Peyer's patch (tissue), 4 donors: ENCODE data around the gene BANF1. TPM values are rescaled to one million over a fixed set of nuclear protein-coding genes. Genes with fewer than 3 reads are reported as not detected.
"Not testable (repeated sequence)": the region's sequence is repeated elsewhere in the genome, so short reads cannot be mapped to it uniquely, and the experiment has no call there.

Source experiments
- DNase-seq, 3 donors: peaks; one replicate each; pipeline ENCODE4 v3.0.0-alpha.2; 2017 to 2019
- H3K27ac ChIP-seq, 4 donors: fragments of 200-600 bp; sonication (generic); one replicate each; pipeline ENCODE4 v1.5.1; 2016 to 2019
- H3K27me3 ChIP-seq, 2 donors: fragments of 200-600 bp; sonication (generic); one replicate each; pipeline ENCODE4 v1.5.1; 2019
- H3K36me3 ChIP-seq, 3 donors: fragments of 200-600 bp; sonication (generic); one replicate each; pipeline ENCODE4 v1.5.1; 2016 to 2019
- H3K4me1 ChIP-seq, 4 donors: fragments of 200-600 bp; sonication (generic); one replicate each; pipeline ENCODE4 v1.5.1; 2016 to 2019
- H3K4me3 ChIP-seq, 4 donors: fragments of 200-600 bp; sonication (generic); 1 replicate in 3 of 4; 2 replicates in 1 of 4; pipeline ENCODE4 v1.5.1; 2016 to 2019; ENCODE audit warnings: mild to moderate bottlenecking in 1 of 4
- H3K9me3 ChIP-seq, 4 donors: fragments of 200-600 bp; sonication (generic); one replicate each; pipeline ENCODE4 v1.5.1; 2016 to 2019; ENCODE audit warnings: mild to moderate bottlenecking in 1 of 4
- POLR2A ChIP-seq, 2 donors: fragments of 450-650 bp; IDR thresholded peaks; one replicate each; pipeline ENCODE4 v1.5.1; 2017; ENCODE audit warnings: antibody characterized with exemption in 2 of 2, mild to moderate bottlenecking in 2 of 2, moderate library complexity in 2 of 2
- total RNA-seq, 4 donors: library from RNA; depleted of rRNA; stranded (reverse); fragments of >200 nt; gene quantifications; one replicate each; pipeline ENCODE4 v1.1.0, GENCODE V29; 2016
- TF ChIP-seq, protein P1 (sequence below), 6 experiments: fragments of 450-650 bp in 4 of 6; fragments of 200-600 bp in 2 of 6; sonication (generic) in 1 of 6; IDR thresholded peaks; one replicate each; pipeline ENCODE4 v1.5.1; 2017 to 2019; ENCODE audit warnings: antibody characterized with exemption in 6 of 6, mild to moderate bottlenecking in 3 of 6, moderate library complexity in 1 of 6

BANF1 gene
- total RNA-seq, 4 donors from 2014 or later = 25.4 to 42.4 (median 27.7) TPM

DNA sequence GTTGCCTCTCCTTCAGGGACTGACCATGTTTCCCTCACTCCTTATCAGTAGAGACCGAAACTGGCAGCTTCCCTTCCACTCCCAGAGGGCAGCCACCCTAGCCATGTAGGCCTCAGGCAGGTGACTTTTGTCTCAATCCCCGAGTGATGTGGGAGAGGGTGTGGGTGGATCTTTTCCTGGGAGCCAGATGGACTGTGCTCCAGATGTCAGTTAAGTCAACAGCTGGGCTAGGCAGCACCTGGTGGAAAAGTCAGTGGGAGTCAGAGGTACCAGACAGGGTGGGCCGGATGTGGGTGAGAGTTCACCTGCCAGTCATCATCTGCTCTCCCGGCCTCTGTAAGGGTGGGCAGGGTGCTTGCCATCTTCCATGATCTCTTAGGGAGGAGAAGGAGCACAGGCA is 1.9 kb downstream of the BANF1 start:
- H3K4me1 ChIP-seq = peaks cover 0 to 22% (median 4%) of the 10 kb centered on the region in 4 donors
- no peak for DNase-seq
- no peak overlapping the region for H3K4me3 ChIP-seq
- H3K9me3 ChIP-seq = no peaks in the 10 kb centered on the region
- H3K36me3 ChIP-seq = peaks cover 0 to 24% (median 0%) of the 10 kb centered on the region in 3 donors
- no peaks in the 10 kb centered on the region for H3K27me3 ChIP-seq
- no peak overlapping the region for H3K27ac ChIP-seq
- TF ChIP-seq, protein P1, sequence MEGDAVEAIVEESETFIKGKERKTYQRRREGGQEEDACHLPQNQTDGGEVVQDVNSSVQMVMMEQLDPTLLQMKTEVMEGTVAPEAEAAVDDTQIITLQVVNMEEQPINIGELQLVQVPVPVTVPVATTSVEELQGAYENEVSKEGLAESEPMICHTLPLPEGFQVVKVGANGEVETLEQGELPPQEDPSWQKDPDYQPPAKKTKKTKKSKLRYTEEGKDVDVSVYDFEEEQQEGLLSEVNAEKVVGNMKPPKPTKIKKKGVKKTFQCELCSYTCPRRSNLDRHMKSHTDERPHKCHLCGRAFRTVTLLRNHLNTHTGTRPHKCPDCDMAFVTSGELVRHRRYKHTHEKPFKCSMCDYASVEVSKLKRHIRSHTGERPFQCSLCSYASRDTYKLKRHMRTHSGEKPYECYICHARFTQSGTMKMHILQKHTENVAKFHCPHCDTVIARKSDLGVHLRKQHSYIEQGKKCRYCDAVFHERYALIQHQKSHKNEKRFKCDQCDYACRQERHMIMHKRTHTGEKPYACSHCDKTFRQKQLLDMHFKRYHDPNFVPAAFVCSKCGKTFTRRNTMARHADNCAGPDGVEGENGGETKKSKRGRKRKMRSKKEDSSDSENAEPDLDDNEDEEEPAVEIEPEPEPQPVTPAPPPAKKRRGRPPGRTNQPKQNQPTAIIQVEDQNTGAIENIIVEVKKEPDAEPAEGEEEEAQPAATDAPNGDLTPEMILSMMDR (IDR thresholded peaks at IDR 0.05) = no peak
- TF ChIP-seq POLR2A (IDR thresholded peaks at IDR 0.05) = no peak

DNA sequence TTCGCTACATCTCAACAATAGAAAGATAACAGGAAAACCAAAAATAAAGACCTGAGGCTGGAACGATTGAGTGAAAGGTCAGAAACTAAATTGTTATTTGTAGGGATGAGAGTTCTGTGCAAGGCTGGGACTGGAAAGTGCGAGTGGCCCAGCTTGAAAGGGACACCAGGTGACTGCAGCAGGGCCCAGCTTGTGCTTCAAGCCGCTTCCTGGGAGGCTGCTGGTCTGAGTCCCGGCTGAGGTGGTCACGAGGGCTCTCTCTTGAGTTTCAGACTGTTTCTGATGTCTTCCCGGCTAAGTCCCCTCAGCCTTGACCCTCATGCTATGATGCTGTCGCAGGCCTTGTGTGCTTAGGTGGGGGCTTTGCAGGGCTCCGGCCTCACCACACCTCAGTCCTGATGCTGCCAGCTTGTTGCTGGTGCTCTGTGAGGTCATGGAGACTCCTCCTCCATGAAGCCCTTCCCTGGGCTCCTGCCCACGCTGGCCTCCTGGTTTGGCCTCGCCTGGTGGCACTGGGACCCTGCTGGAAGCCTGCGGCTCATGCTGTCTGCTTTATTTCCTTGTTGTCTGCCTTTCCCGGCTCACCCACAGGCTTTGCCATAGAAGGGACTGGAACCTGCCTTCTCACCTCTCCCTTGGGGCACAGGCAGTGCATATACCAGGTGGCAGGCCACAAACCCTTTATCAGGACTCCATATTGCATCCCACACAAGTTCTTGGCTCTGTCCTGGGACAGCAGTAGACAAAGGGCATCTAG is 4.0 kb downstream of the BANF1 start:
- TF ChIP-seq, protein P1 (IDR thresholded peaks at IDR 0.05) = no peak
- TF ChIP-seq POLR2A (IDR thresholded peaks at IDR 0.05) = no peak
- Histone ChIP-seq H3K4me3 (no peak overlapping the region), H3K4me1 (peaks cover 0 to 7% (median 4%) of the 10 kb centered on the region in 4 donors), H3K9me3 (no peaks in the 10 kb centered on the region), H3K27me3 (no peaks in the 10 kb centered on the region), H3K36me3 (peaks cover 0 to 12% (median 0%) of the 10 kb centered on the region in 3 donors), H3K27ac (peak overlapping the region in 1 of 4 donors; percentile 9)
- DNase-seq = no peak

DNA sequence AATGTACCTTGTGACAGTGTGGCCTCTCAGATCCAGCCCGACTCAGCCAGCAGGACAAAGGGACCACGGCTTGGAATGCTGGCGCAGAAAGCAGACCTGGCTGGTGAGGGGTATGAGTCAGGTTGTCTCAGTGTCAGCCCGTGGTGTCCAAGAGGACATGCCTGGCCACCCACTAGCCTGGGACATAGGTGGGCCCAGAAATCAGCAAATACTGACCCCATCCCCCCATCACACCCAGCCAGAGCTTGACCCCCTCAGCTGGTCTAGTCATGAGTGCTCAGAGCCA is 4.5 kb downstream of the BANF1 start:
- Histone ChIP-seq H3K4me3 (no peak overlapping the region), H3K27ac (peak overlapping the region in 1 of 4 donors; percentile 9), H3K36me3 (peaks cover 0 to 12% (median 0%) of the 10 kb centered on the region in 3 donors), H3K27me3 (peaks cover 0 to 5% of the 10 kb centered on the region in 2 donors), H3K4me1 (peaks cover 2 to 9% (median 4%) of the 10 kb centered on the region in 4 donors), H3K9me3 (no peaks in the 10 kb centered on the region)
- DNase-seq = no peak
- no peak for TF ChIP-seq POLR2A (IDR thresholded peaks at IDR 0.05)
- TF ChIP-seq, protein P1 (IDR thresholded peaks at IDR 0.05) = no peak

DNA sequence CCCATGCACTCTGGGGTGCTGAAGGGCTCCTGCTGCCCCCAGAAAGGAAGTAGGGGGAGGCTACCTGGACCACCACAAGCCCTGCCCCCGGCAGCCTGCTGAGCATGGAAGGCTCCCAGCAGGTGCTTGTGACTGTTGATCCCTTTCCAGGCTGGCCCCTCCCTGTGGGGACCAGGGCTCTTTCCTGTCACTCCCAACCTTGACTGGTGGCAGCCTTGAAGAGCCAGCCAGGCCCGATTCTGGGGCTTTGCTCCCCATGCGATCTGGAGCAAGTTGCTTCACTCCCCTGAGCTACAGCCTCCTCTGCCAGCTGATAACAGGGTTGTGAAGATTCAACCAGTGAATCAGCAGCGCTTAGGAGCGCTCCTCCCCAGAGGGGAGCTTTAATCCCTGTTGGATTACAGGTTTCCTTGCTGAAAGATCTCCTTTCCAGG is 4.9 kb downstream of the BANF1 start:
- Histone ChIP-seq H3K9me3 (no peaks in the 10 kb centered on the region), H3K27ac (peak overlapping the region in 1 of 4 donors; percentile 9), H3K36me3 (peaks cover 0 to 12% (median 0%) of the 10 kb centered on the region in 3 donors), H3K4me1 (peaks cover 2 to 12% (median 4%) of the 10 kb centered on the region in 4 donors), H3K4me3 (no peak overlapping the region), H3K27me3 (peaks cover 0 to 9% of the 10 kb centered on the region in 2 donors)
- TF ChIP-seq POLR2A (IDR thresholded peaks at IDR 0.05) = no peak
- DNase-seq = no peak

DNA sequence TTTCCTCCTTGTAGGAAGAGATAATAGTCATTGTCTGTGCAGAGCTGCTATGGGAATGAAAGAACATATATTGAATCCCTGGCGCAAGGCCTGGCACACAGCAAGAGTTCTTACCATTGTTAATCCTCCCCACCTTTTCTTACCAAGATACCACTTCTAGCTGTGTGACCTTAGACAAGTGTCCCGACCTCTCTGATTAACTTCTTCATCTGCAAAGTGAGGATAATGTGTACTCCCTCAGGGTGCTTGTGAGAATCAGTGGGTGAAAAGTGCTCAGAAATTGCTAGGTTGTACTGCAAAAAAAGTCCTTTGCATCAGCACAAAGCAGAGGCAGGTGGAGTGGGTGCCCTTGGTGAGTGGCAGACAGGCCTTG is 5.8 kb downstream of the BANF1 start:
- H3K27ac ChIP-seq = no peak overlapping the region
- DNase-seq = no peak
- peaks cover 2 to 10% (median 3%) of the 10 kb centered on the region in 4 donors for H3K4me1 ChIP-seq
- H3K27me3 ChIP-seq = peaks cover 0 to 14% of the 10 kb centered on the region in 2 donors
- H3K36me3 ChIP-seq = peaks cover 0 to 12% (median 0%) of the 10 kb centered on the region in 3 donors
- TF ChIP-seq, protein P1 (IDR thresholded peaks at IDR 0.05) = no peak
- no peak for TF ChIP-seq POLR2A (IDR thresholded peaks at IDR 0.05)
- no peaks in the 10 kb centered on the region for H3K9me3 ChIP-seq
- no peak overlapping the region for H3K4me3 ChIP-seq

DNA sequence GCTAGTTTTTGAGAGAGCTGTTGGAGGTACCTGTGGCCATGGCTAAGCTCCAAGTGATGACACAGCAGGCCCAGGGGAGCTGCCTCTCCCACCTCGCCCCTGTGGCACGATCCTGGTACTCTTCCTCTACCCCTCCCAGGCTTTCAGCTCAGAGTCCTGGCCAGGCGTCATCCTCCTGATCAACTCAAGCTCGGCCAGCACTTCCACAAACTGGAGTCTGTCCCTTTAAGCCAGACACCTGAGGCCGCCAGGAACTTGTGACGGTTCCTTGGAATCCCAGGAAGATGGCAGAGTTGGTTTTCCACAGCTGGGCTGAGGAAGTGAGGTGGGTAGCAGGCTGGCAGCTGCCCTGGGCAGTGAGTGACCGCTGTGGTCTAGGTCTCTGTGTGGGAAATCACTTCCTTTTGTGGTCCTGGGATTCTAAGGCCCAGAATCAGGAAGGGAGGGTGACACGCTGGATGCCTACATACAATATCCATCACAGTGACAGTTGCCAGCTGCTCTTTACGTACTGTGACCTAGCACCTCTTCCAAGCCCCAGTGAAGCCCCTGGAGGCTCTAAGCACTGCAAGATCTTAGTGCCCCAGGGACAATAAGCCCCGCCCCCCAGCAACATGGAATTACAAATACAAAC is 6.3 kb downstream of the BANF1 start:
- TF ChIP-seq, protein P1 (IDR thresholded peaks at IDR 0.05) = no peak
- no peak for TF ChIP-seq POLR2A (IDR thresholded peaks at IDR 0.05)
- no peak overlapping the region for H3K4me3 ChIP-seq
- H3K36me3 ChIP-seq = peaks cover 0 to 12% (median 0%) of the 10 kb centered on the region in 3 donors
- H3K27me3 ChIP-seq = peaks cover 0 to 17% of the 10 kb centered on the region in 2 donors
- no peaks in the 10 kb centered on the region for H3K9me3 ChIP-seq
- H3K27ac ChIP-seq = no peak overlapping the region
- DNase-seq = no peak
- H3K4me1 ChIP-seq = peaks cover 0 to 6% (median 1%) of the 10 kb centered on the region in 4 donors

DNA sequence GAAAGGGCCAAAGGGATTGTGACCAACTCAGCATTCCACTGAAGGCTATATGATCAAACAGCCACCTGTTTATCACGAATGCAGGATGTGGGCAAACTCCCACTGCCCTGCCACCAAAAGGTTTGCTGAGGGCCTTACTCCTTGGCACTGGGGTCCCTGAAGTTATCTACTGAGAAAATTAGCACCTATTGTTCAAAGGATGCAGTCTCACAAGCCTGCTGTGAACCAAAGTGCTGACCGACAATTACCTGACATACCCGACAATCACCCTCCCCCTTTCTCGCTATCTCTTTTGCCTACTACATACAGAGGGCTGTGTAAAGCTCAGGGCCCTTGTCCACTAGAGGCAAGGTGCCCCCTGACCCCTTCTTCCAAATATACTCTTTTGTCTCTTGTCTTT is 7.7 kb downstream of the BANF1 start:
- H3K4me1 ChIP-seq, H3K27ac ChIP-seq, H3K36me3 ChIP-seq, H3K9me3 ChIP-seq, H3K4me3 ChIP-seq, DNase-seq: not testable (repeated sequence)
- peaks cover 0 to 17% of the 10 kb centered on the region in 2 donors for H3K27me3 ChIP-seq
